GM23248 (cell line): ENCODE results near the gene DDX10. TPM values are rescaled to one million over a fixed set of nuclear protein-coding genes. Genes with fewer than 3 reads are reported as not detected.
"Not testable (repeated sequence)": the region's sequence is repeated elsewhere in the genome, so short reads cannot be mapped to it uniquely, and the experiment has no call there.

Experiments
- DNase-seq: peaks from one replicate; pipeline ENCODE4 v3.0.0-alpha.2; 2015
- H2AFZ ChIP-seq: fragments of 200-600 bp; sonication (generic); 2 replicates; pipeline ENCODE4 v1.6.1; 2016; ENCODE audit warnings: antibody characterized with exemption
- H3F3A ChIP-seq: fragments of 200-600 bp; sonication (generic); 2 replicates; pipeline ENCODE4 v1.6.1; 2016; ENCODE audit warnings: mild to moderate bottlenecking, antibody characterized with exemption, mixed run types; ENCODE audit not compliant: insufficient read depth
- H3K27ac ChIP-seq: fragments of 200-600 bp; sonication (generic); 2 replicates; pipeline ENCODE4 v1.5.1; 2016; ENCODE audit warnings: mild to moderate bottlenecking
- H3K27me3 ChIP-seq: fragments of 200-600 bp; sonication (generic); replicated peaks from 2 replicates; pipeline ENCODE4 v1.6.1; 2016; ENCODE audit warnings: mild to moderate bottlenecking; ENCODE audit not compliant: insufficient read depth
- H3K36me3 ChIP-seq: fragments of 200-600 bp; sonication (generic); 2 replicates; pipeline ENCODE4 v1.6.1; 2016; ENCODE audit warnings: low read depth, mild to moderate bottlenecking
- H3K4me1 ChIP-seq: fragments of 200-600 bp; sonication (generic); 2 replicates; pipeline ENCODE4 v1.6.1; 2016; ENCODE audit warnings: mild to moderate bottlenecking; ENCODE audit not compliant: insufficient read depth
- H3K4me2 ChIP-seq: fragments of 200-600 bp; sonication (generic); one replicate; pipeline ENCODE4 v1.6.1; 2016; ENCODE audit warnings: mild to moderate bottlenecking; ENCODE audit not compliant: unreplicated experiment
- H3K4me3 ChIP-seq: fragments of 200-600 bp; sonication (generic); 2 replicates; pipeline ENCODE4 v1.5.1; 2016; ENCODE audit warnings: mild to moderate bottlenecking
- H3K79me2 ChIP-seq: fragments of 200-600 bp; sonication (generic); 2 replicates; pipeline ENCODE4 v1.6.1; 2016; ENCODE audit warnings: mild to moderate bottlenecking; ENCODE audit not compliant: insufficient read depth
- H3K9ac ChIP-seq: fragments of 200-600 bp; sonication (generic); 2 replicates; pipeline ENCODE4 v1.6.1; 2016; ENCODE audit warnings: mild to moderate bottlenecking
- H3K9me2 ChIP-seq: fragments of 200-600 bp; sonication (generic); 2 replicates; pipeline ENCODE4 v1.6.1; 2016; ENCODE audit warnings: mixed run types, mild to moderate bottlenecking, moderate library complexity; ENCODE audit not compliant: insufficient read depth
- H3K9me3 ChIP-seq: fragments of 200-600 bp; sonication (generic); one replicate; pipeline ENCODE4 v1.6.1; 2017; ENCODE audit warnings: low read depth
- H4K20me1 ChIP-seq: fragments of 200-600 bp; sonication (generic); 2 replicates; pipeline ENCODE4 v1.6.0; 2016; ENCODE audit not compliant: insufficient read depth
- EZH2 ChIP-seq: fragments of 200-600 bp; sonication (generic); IDR thresholded peaks from 2 replicates; pipeline ENCODE4 v1.6.1; 2018; ENCODE audit warnings: antibody characterized with exemption, mild to moderate bottlenecking; ENCODE audit not compliant: insufficient read depth, poor library complexity, severe bottlenecking
- EZH2phosphoT487 ChIP-seq: fragments of 200-600 bp; sonication (generic); IDR thresholded peaks from 2 replicates; pipeline ENCODE4 v1.6.1; 2018; ENCODE audit warnings: antibody characterized with exemption, moderate library complexity, mild to moderate bottlenecking, low read depth; ENCODE audit not compliant: insufficient read depth
- WGBS, 2 experiments: methylation state at CpG; one replicate each; pipeline ENCODE4 v1.1.6; 2015 to 2017; ENCODE audit warnings: low lambda C conversion rate in 2 of 2, low coverage in 1 of 2; ENCODE audit errors: missing lambda C conversion rate in 2 of 2; 5-methylcytosine and 5-hydroxymethylcytosine counted together
- in situ Hi-C: fragments of 300-500 bp; cut with MboI; formaldehyde crosslinking; loops from 2 replicates; pipeline ENCODE4 v1.15.0; 2020
- polyA plus RNA-seq: library from polyadenylated mRNA; unstranded; fragments of >200 nt; fragmentation: Nextera tagmentation; extraction: Ambion mirVana; gene quantifications from 2 replicates; pipeline ENCODE4 v1.2.1, GENCODE V29; 2016
- total RNA-seq: library from RNA; depleted of rRNA; stranded (reverse); fragments of >200 nt; shearing (Covaris generic); gene quantifications from 2 replicates; pipeline ENCODE4 v1.2.3, GENCODE V29; 2014

The DDX10 gene
- total and polyA plus RNA-seq, 2 experiments from 2014 or later: 23.6 to 31.2 TPM

DNA sequence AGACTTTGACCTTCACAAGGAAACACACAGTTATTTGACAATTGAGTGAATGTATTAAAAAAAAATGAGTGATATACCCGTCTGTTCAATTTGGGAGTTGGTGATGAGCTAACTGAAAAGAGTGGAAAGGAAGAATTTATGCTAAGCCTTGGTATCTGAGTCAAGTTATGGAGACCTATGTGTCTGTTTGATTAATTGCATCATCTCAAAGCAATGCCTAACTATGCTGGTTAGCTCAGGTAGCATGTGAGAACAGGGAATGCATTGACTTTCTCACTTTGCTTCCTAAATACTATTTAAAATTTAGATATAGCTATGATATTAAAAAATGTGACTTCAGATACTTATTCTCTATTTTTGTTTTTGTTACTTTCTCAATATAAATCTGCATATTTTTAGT, 110.5 kb downstream of the DDX10 start:
- H3F3A ChIP-seq: no peaks in the 10 kb centered on the region
- H3K9me2 ChIP-seq: no peaks in the 10 kb centered on the region
- H3K4me1 ChIP-seq: no peaks in the 10 kb centered on the region
- 98 to 100% methylated on average over 1 of the region's 1 CpG for WGBS, 2 experiments
- H4K20me1 ChIP-seq: no peaks in the 10 kb centered on the region
- in situ Hi-C loops: no loop called here
- H2AFZ ChIP-seq: no peak overlapping the region
- no peaks in the 10 kb centered on the region for H3K27me3 ChIP-seq
- TF ChIP-seq EZH2phosphoT487 (no peak), EZH2 (no peak)
- no peak overlapping the region for H3K9ac ChIP-seq
- no peak overlapping the region for H3K27ac ChIP-seq
- no peak for DNase-seq
- H3K9me3 ChIP-seq: no peaks in the 10 kb centered on the region
- H3K79me2 ChIP-seq: peaks cover 30% of the 10 kb centered on the region
- H3K36me3 ChIP-seq: no peaks in the 10 kb centered on the region
- no peak overlapping the region for H3K4me3 ChIP-seq
- no peak overlapping the region for H3K4me2 ChIP-seq

DNA sequence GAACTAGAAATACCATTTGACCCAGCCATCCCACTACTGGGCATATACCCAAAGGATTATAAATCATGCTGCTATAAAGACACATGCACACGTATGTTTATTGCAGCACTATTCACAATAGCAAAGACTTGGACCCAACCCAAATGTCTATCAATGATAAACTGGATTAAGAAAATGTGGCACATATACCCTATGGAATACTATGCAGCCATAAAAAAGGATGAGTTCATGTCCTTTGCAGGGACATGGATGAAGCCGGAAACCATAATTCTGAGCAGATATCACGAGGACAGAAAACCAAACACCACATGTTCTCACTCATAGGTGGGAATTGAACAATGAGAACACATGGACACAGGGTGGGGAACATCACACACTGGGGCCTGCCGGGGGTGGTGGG, 114.3 kb downstream of the DDX10 start:
- in situ Hi-C loops, H3K9ac ChIP-seq, H2AFZ ChIP-seq, H3F3A ChIP-seq, DNase-seq, H3K4me2 ChIP-seq, H3K27me3 ChIP-seq, H3K9me2 ChIP-seq, H3K27ac ChIP-seq, H3K36me3 ChIP-seq, H3K4me3 ChIP-seq, H3K9me3 ChIP-seq, H4K20me1 ChIP-seq, H3K4me1 ChIP-seq: not testable (repeated sequence)
- H3K79me2 ChIP-seq: peaks cover 12% of the 10 kb centered on the region
- 87 to 90% methylated on average over 4 of the region's 4 CpGs for WGBS, 2 experiments

DNA sequence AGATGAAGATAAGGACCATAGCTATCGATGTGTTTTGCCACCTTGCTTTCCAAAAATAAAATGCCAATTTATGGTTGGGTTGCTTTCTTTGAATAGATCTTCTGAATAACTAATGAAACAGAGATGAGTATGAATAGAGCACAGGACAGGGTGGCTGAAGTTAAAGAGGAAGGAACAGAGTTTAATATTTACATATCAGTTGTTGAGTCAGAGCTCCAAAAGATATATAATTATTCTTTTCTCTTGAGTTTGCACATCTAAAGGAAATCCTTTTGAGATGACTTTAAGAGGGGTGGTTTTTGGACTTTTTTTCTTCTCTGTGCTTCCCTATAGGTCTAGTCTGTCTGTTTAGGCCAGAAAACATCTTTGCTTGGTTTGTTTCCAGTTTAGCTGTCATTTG, 115.2 kb downstream of the DDX10 start:
- H3K4me3 ChIP-seq: no peak overlapping the region
- H3K36me3 ChIP-seq: no peaks in the 10 kb centered on the region
- no peak overlapping the region for H3K4me2 ChIP-seq
- in situ Hi-C loops: no loop called here
- H3K79me2 ChIP-seq: peaks cover 14% of the 10 kb centered on the region
- no peaks in the 10 kb centered on the region for H3K27me3 ChIP-seq
- no peak overlapping the region for H3K27ac ChIP-seq
- no peak overlapping the region for H2AFZ ChIP-seq
- no peaks in the 10 kb centered on the region for H3K9me3 ChIP-seq
- no peak for TF ChIP-seq EZH2
- WGBS, 2 experiments: 96 to 97% methylated on average over 1 of the region's 1 CpG
- no peak overlapping the region for H3K9ac ChIP-seq
- DNase-seq: no peak
- no peaks in the 10 kb centered on the region for H3K9me2 ChIP-seq
- H3K4me1 ChIP-seq: no peaks in the 10 kb centered on the region
- no peaks in the 10 kb centered on the region for H4K20me1 ChIP-seq
- no peaks in the 10 kb centered on the region for H3F3A ChIP-seq

DNA sequence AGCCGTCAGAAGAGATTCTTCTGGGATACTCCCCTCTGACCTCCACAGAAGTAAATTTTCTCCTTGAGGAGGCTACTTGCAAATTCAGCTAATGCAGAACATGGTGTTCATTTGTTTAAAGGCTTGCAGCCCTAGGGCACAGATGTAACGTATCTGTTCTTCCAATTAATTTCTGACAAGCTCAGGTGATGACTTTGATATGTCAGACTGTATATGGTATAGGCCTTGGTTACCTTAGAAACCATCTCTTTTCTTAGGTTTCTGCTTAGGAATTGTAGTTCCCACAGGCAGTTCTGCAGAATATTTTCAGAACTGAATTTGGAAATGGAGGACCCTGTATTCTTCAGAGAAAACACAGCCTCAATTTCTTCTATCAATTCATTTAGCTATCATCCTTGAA, 117.1 kb downstream of the DDX10 start:
- H3K27me3 ChIP-seq: no peaks in the 10 kb centered on the region
- H3K4me1 ChIP-seq: no peaks in the 10 kb centered on the region
- H4K20me1 ChIP-seq: no peaks in the 10 kb centered on the region
- no peak overlapping the region for H3K4me2 ChIP-seq
- no peaks in the 10 kb centered on the region for H3K36me3 ChIP-seq
- H2AFZ ChIP-seq: no peak overlapping the region
- no peak overlapping the region for H3K27ac ChIP-seq
- TF ChIP-seq EZH2: no peak
- no peak for TF ChIP-seq EZH2phosphoT487
- WGBS, 2 experiments: 88 to 89% methylated on average over 2 of the region's 2 CpGs
- no peaks in the 10 kb centered on the region for H3K9me3 ChIP-seq
- in situ Hi-C loops: no loop called here
- DNase-seq: no peak
- no peaks in the 10 kb centered on the region for H3K9me2 ChIP-seq
- H3K9ac ChIP-seq: no peak overlapping the region
- peaks cover 33% of the 10 kb centered on the region for H3K79me2 ChIP-seq
- H3K4me3 ChIP-seq: no peak overlapping the region
- no peaks in the 10 kb centered on the region for H3F3A ChIP-seq

- TF ChIP-seq EZH2phosphoT487: no peak
- TF ChIP-seq EZH2: no peak
- DNase-seq: no peak
- 0 out of 2 replicates have a peak, but pooled peaks cover 3% of the 10 kb centered on the region for H3K4me1 ChIP-seq
- H3K27ac ChIP-seq: no peak overlapping the region
- H4K20me1 ChIP-seq: no peaks in the 10 kb centered on the region
- in situ Hi-C loops: no loop called here
- no peak overlapping the region for H3K9ac ChIP-seq
- H3K79me2 ChIP-seq: peaks cover 72% of the 10 kb centered on the region
- no peaks in the 10 kb centered on the region for H3F3A ChIP-seq
- H3K4me2 ChIP-seq: no peak overlapping the region
- H3K27me3 ChIP-seq: no peaks in the 10 kb centered on the region
- H3K9me2 ChIP-seq: no peaks in the 10 kb centered on the region
- H3K36me3 ChIP-seq: no peaks in the 10 kb centered on the region
- H3K9me3 ChIP-seq: no peaks in the 10 kb centered on the region
- no peak overlapping the region for H2AFZ ChIP-seq
- 96 to 97% methylated on average over 5 of the region's 5 CpGs for WGBS, 2 experiments
- no peak overlapping the region for H3K4me3 ChIP-seq
Observed at GRCh38 chr11:108786281-108786990, 121.6 kb downstream of the DDX10 start.
